Mesenchymal stem cell (in vitro differentiated cells and primary cell): ENCODE measurements around the gene USP20.

Source experiments
- DNase-seq: peaks from one replicate; pipeline ENCODE4 v3.0.0-alpha.2; 2013
- H2AFZ ChIP-seq: one replicate; pipeline ENCODE4 v1.6.1; 2013; ENCODE audit warnings: low read depth, mild to moderate bottlenecking, control low read depth, inconsistent platforms, low read length, moderate library complexity
- H2AK5ac ChIP-seq: 2 replicates; pipeline ENCODE4 v1.6.1; 2013; ENCODE audit warnings: low read length, moderate library complexity, mild to moderate bottlenecking, inconsistent platforms; ENCODE audit not compliant: severe bottlenecking
- H2BK120ac ChIP-seq: one replicate; pipeline ENCODE4 v1.6.1; 2013; ENCODE audit warnings: low read depth, mild to moderate bottlenecking, inconsistent platforms, low read length, moderate library complexity
- H2BK12ac ChIP-seq, 2 experiments: one replicate each; pipeline ENCODE4 v1.6.1; 2013; ENCODE audit warnings: inconsistent platforms in 2 of 2, low read length in 2 of 2, mild to moderate bottlenecking in 2 of 2, moderate library complexity in 2 of 2, control low read depth in 1 of 2
- H2BK15ac ChIP-seq: one replicate; pipeline ENCODE4 v1.6.1; 2013; ENCODE audit warnings: mild to moderate bottlenecking, low read depth, inconsistent platforms; ENCODE audit not compliant: poor library complexity, severe bottlenecking
- H2BK5ac ChIP-seq: 2 replicates; pipeline ENCODE4 v1.6.1; 2013; ENCODE audit warnings: low read depth, mild to moderate bottlenecking, low read length, control low read depth, inconsistent platforms; ENCODE audit not compliant: poor library complexity, severe bottlenecking
- H3K14ac ChIP-seq, 2 experiments: one replicate each; pipeline ENCODE4 v1.6.1; 2013; ENCODE audit warnings: inconsistent platforms in 2 of 2, low read length in 2 of 2, control low read depth in 1 of 2, mild to moderate bottlenecking in 1 of 2, moderate library complexity in 1 of 2
- H3K18ac ChIP-seq, 2 experiments: one replicate each; pipeline ENCODE4 v1.6.1; 2013; ENCODE audit warnings: inconsistent platforms in 2 of 2, low read length in 2 of 2, control low read depth in 1 of 2, low read depth in 1 of 2, mild to moderate bottlenecking in 1 of 2
- H3K23ac ChIP-seq, 2 experiments: one replicate each; pipeline ENCODE4 v1.6.1; 2013; ENCODE audit warnings: inconsistent platforms in 2 of 2, low read length in 2 of 2, mild to moderate bottlenecking in 2 of 2, moderate library complexity in 2 of 2, control low read depth in 1 of 2
- H3K27ac ChIP-seq: 2 replicates; pipeline ENCODE4 v1.5.1; 2013; ENCODE audit warnings: mild to moderate bottlenecking, moderate library complexity, low read length, control low read depth, inconsistent platforms; ENCODE audit not compliant: poor library complexity, severe bottlenecking
- H3K27me3 ChIP-seq, 2 experiments: 2 replicates each; pipeline versions ENCODE4 v1.6.1 to v1.7.0; 2013; ENCODE audit warnings: low read length in 2 of 2, mild to moderate bottlenecking in 2 of 2, moderate library complexity in 2 of 2, control low read depth in 1 of 2, inconsistent platforms in 1 of 2; ENCODE audit not compliant: control insufficient read depth in 1 of 2, insufficient read depth in 1 of 2
- H3K36me3 ChIP-seq, 2 experiments: 2 replicates each; pipeline versions ENCODE4 v1.6.1 to v1.7.0; 2013; ENCODE audit warnings: low read length in 2 of 2, control low read depth in 1 of 2, inconsistent platforms in 1 of 2, low read depth in 1 of 2, mild to moderate bottlenecking in 1 of 2; ENCODE audit not compliant: insufficient read depth in 2 of 2, control insufficient read depth in 1 of 2
- H3K4ac ChIP-seq, 2 experiments: one replicate each; pipeline ENCODE4 v1.6.1; 2013; ENCODE audit warnings: inconsistent platforms in 2 of 2, low read length in 2 of 2, mild to moderate bottlenecking in 2 of 2, moderate library complexity in 2 of 2, control low read depth in 1 of 2, low read depth in 1 of 2
- H3K4me1 ChIP-seq: 2 replicates; pipeline ENCODE4 v1.6.1; 2013; ENCODE audit warnings: low read depth, low read length, control low read depth; ENCODE audit not compliant: control insufficient read depth, insufficient read depth
- H3K4me2 ChIP-seq: 2 replicates; pipeline ENCODE4 v1.6.1; 2013; ENCODE audit warnings: low read length, mild to moderate bottlenecking, inconsistent platforms; ENCODE audit not compliant: poor library complexity, severe bottlenecking
- H3K4me3 ChIP-seq, 2 experiments: 2 replicates each; pipeline versions ENCODE4 v1.5.1 to v1.7.0; 2013; ENCODE audit warnings: low read length in 2 of 2, mild to moderate bottlenecking in 2 of 2, control low read depth in 1 of 2, low read depth in 1 of 2; ENCODE audit not compliant: insufficient read depth in 1 of 2
- H3K79me1 ChIP-seq: replicated peaks from 2 replicates; pipeline ENCODE4 v1.6.1; 2013; ENCODE audit warnings: mild to moderate bottlenecking, control low read depth, low read length, inconsistent platforms; ENCODE audit not compliant: poor library complexity, severe bottlenecking
- H3K9ac ChIP-seq: 2 replicates; pipeline ENCODE4 v1.7.0; 2013; ENCODE audit warnings: mild to moderate bottlenecking, low read length, moderate library complexity
- H3K9me3 ChIP-seq: 2 replicates; pipeline ENCODE4 v1.7.0; 2013; ENCODE audit warnings: mild to moderate bottlenecking, low read length; ENCODE audit not compliant: control insufficient read depth
- H4K8ac ChIP-seq: one replicate; pipeline ENCODE4 v1.6.1; 2013; ENCODE audit warnings: inconsistent platforms, mild to moderate bottlenecking, low read length, moderate library complexity
- H4K91ac ChIP-seq: one replicate; pipeline ENCODE4 v1.6.1; 2013; ENCODE audit warnings: mild to moderate bottlenecking, low read length, inconsistent platforms
- WGBS: methylation state at CpG from one replicate; pipeline ENCODE4 v1.1.7; 2013; ENCODE audit warnings: mixed read lengths; 5-methylcytosine and 5-hydroxymethylcytosine counted together

The USP20 gene

DNA sequence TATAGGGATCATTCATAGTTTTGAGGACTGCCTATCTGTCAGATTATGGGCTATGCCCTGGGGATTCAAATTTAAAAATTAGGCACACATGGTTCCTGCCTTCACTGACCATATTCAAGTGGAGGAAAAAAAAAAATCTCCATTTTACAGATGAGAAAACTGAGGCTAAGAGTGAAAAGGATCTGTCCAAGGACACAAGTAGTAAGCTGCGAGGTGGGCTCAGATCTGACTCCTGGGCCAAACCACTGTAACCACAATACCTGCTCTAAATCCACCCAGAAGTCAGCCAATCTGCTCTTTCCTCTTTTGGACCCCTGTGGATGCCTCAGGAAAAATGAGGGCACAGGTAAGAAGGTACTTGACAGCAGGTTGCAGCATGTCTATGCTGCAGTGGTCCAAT lies 8.5 kb upstream of the USP20 start:
- Histone ChIP-seq H2AK5ac (no peak overlapping the region), H3K4me2 (no peak overlapping the region), H3K27ac (no peak overlapping the region), H3K23ac (no peak overlapping the region), H3K9me3 (no peaks in the 10 kb centered on the region), H2BK12ac (no peak overlapping the region), H4K91ac (no peak overlapping the region), H3K36me3 (peaks cover 42 to 62% of the 10 kb centered on the region in 2 experiments), H3K14ac (no peak overlapping the region), H4K8ac (no peak overlapping the region), H3K79me1 (peaks cover 5% of the 10 kb centered on the region), H2BK5ac (no peak overlapping the region), H3K4ac (no peak overlapping the region), H2AFZ (no peak overlapping the region), H3K4me1 (peaks cover 6% of the 10 kb centered on the region), H3K9ac (no peak overlapping the region), H3K4me3 (no peak overlapping the region), H2BK120ac (no peak overlapping the region), H3K18ac (no peak overlapping the region), H3K27me3 (no peaks in the 10 kb centered on the region), H2BK15ac (no peak overlapping the region)
- no CpG with 5 or more reads among the region's 1 CpG for WGBS
- DNase-seq: no peak

DNA sequence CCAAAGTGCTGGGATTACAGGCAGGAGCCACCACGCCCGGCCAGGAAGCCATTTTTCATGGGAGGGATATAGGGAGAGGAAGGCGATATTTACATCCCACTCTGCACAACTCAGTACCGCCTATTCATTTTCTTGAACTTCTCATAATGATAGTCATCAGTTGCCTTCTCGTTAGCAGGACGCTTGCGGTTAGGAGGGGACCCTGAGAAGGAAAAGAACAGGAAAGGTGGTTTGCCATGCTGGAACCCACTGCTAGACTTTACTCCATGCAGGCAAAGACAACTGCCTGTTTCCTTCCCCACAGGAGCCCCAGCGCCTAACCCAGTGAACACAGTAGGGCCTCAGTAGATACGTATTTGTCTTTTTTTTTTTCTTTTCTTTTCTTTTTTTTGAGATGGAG lies 7.2 kb upstream of the USP20 start:
- H3K9ac ChIP-seq: no peak overlapping the region
- WGBS: 98% methylated on average over 6 of the region's 9 CpGs

DNA sequence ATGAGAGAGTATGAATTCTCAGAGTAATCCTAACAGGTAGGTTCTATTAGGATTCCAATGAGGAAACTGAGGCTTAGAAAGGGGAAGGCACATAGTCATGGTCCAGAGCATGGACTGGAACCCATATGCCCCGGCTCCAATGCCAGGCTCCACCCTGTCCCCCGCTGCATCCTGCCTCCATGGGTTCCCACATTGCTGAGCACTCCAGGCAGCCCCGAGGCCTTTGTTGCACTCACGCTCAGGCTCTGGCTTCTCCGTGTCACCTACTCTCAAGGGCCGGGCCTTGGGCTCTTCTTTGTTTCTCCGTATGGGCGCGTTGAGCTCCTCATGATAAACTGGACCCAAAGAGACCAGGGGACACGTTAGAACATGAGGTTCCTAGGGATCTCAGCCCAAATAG lies 6.3 kb upstream of the USP20 start:
- H3K36me3 ChIP-seq: peaks cover 42 to 71% of the 10 kb centered on the region in 2 experiments
- H3K14ac ChIP-seq: no peak overlapping the region
- H3K18ac ChIP-seq: no peak overlapping the region
- no peak overlapping the region for H3K27ac ChIP-seq
- no peaks in the 10 kb centered on the region for H3K27me3 ChIP-seq
- no peak overlapping the region for H2BK12ac ChIP-seq
- H2AFZ ChIP-seq: no peak overlapping the region
- H3K79me1 ChIP-seq: peaks cover 4% of the 10 kb centered on the region
- 97% methylated on average over 10 of the region's 10 CpGs for WGBS
- H4K8ac ChIP-seq: no peak overlapping the region
- H3K4me3 ChIP-seq: no peak overlapping the region
- H4K91ac ChIP-seq: no peak overlapping the region
- no peak overlapping the region for H3K4me2 ChIP-seq
- no peak for DNase-seq
- H3K23ac ChIP-seq: no peak overlapping the region
- H3K4me1 ChIP-seq: peaks cover 2% of the 10 kb centered on the region
- no peak overlapping the region for H2BK5ac ChIP-seq
- no peak overlapping the region for H3K4ac ChIP-seq
- H2BK15ac ChIP-seq: no peak overlapping the region
- H3K9ac ChIP-seq: no peak overlapping the region
- no peak overlapping the region for H2AK5ac ChIP-seq
- no peaks in the 10 kb centered on the region for H3K9me3 ChIP-seq
- no peak overlapping the region for H2BK120ac ChIP-seq

More for the DNA sequence above, 7.2 kb upstream of the USP20 start:
- no peak overlapping the region for H4K91ac ChIP-seq
- no peak overlapping the region for H3K4me3 ChIP-seq
- no peak overlapping the region for H2BK12ac ChIP-seq
- H2BK15ac ChIP-seq: no peak overlapping the region
- H3K27me3 ChIP-seq: no peaks in the 10 kb centered on the region
- H2AK5ac ChIP-seq: no peak overlapping the region
- no peak overlapping the region for H2AFZ ChIP-seq
- H2BK120ac ChIP-seq: no peak overlapping the region
- H2BK5ac ChIP-seq: no peak overlapping the region
- H3K4me1 ChIP-seq: no peaks in the 10 kb centered on the region
- H4K8ac ChIP-seq: no peak overlapping the region
- DNase-seq: no peak
- H3K79me1 ChIP-seq: no peaks in the 10 kb centered on the region
- peaks cover 42 to 65% of the 10 kb centered on the region in 2 experiments for H3K36me3 ChIP-seq
- no peaks in the 10 kb centered on the region for H3K9me3 ChIP-seq
- H3K14ac ChIP-seq: no peak overlapping the region
- H3K4ac ChIP-seq: no peak overlapping the region
- H3K27ac ChIP-seq: no peak overlapping the region
- no peak overlapping the region for H3K23ac ChIP-seq
- H3K18ac ChIP-seq: no peak overlapping the region
- no peak overlapping the region for H3K4me2 ChIP-seq

DNA sequence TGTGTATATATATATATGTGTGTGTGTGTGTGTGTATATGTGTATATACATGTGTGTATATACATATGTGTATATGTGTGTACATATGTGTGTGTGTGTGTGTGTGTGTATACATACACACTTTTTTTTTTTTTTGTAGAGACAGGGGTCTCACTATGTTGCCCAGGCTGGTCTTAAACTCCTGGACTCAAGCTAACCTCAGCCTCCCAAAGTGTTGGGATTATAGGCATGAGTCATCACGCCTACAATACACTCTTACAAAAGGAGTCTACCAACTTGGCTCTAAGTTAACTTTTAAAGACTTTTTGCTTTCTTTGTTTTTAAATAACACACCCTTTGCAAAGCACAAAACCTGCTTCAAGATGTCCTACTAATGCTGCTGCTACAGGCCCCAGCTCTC lies 2.3 kb upstream of the USP20 start:
- H3K9ac ChIP-seq: no peak overlapping the region
- H3K79me1 ChIP-seq: peaks cover 23% of the 10 kb centered on the region
- 100% methylated on average over 1 of the region's 1 CpG for WGBS
- no peak overlapping the region for H2BK15ac ChIP-seq
- H3K36me3 ChIP-seq: peaks cover 39 to 62% of the 10 kb centered on the region in 2 experiments
- no peak overlapping the region for H2BK5ac ChIP-seq
- no peak overlapping the region for H4K91ac ChIP-seq
- no peak overlapping the region for H4K8ac ChIP-seq
- no peak overlapping the region for H2AFZ ChIP-seq
- no peak for DNase-seq
- no peak overlapping the region for H3K4me3 ChIP-seq
- H3K18ac ChIP-seq: no peak overlapping the region
- no peaks in the 10 kb centered on the region for H3K9me3 ChIP-seq
- H3K4me2 ChIP-seq: no peak overlapping the region
- H3K23ac ChIP-seq: no peak overlapping the region
- H2BK12ac ChIP-seq: no peak overlapping the region
- no peak overlapping the region for H3K14ac ChIP-seq
- no peak overlapping the region for H2BK120ac ChIP-seq
- H3K4ac ChIP-seq: no peak overlapping the region
- H3K4me1 ChIP-seq: peaks cover 7% of the 10 kb centered on the region
- no peak overlapping the region for H3K27ac ChIP-seq
- H2AK5ac ChIP-seq: no peak overlapping the region
- H3K27me3 ChIP-seq: no peaks in the 10 kb centered on the region
